ENCODE data around the gene NFE2L2. TPM values are rescaled to one million over a fixed set of nuclear protein-coding genes. Genes with fewer than 3 reads are reported as not detected.
"Not testable (repeated sequence)": the region's sequence is repeated elsewhere in the genome, so short reads cannot be mapped to it uniquely, and the experiment has no call there.

Gene NFE2L2
- polyA plus RNA-seq, 1 of the 3 experiments (the other 2 are of a cell fraction): 40.9 TPM

- no peaks in the 10 kb centered on the region for H3K9me3 ChIP-seq
- H4K20me1 ChIP-seq (ENCODE audit: insufficient read depth): no peaks in the 10 kb centered on the region
- CTCF ChIA-PET: interaction anchor here (1.2 kb wide), 1 partner anchor 15 kb away, joined by 3 read pairs; no protein-coding TSS in a partner anchor
- H3K36me3 ChIP-seq (replicated peaks in 1 of 2; ENCODE audit: control insufficient read depth in 1 of 2, insufficient read depth in 2 of 2, low read length in 1 of 2): no peaks in the 10 kb centered on the region
- no peak overlapping the region for H3K4me2 ChIP-seq
- H3K4me3 ChIP-seq (ENCODE audit: low read depth in 2 of 2, low read length in 1 of 2): no peak overlapping the region
- no peaks in the 10 kb centered on the region for H3K4me1 ChIP-seq (ENCODE audit: control insufficient read depth in 1 of 2, insufficient read depth in 2 of 2, low read depth in 1 of 2, low read length in 1 of 2)
- H3K9me2 ChIP-seq: no peaks in the 10 kb centered on the region
- WGBS (ENCODE audit: low lambda C conversion rate): 69% methylated on average over 8 of the region's 8 CpGs
- no peaks in the 10 kb centered on the region for H3K79me2 ChIP-seq (ENCODE audit: insufficient read depth)
- no peak overlapping the region for H2AFZ ChIP-seq (ENCODE audit: low read depth)
- H3F3A ChIP-seq (replicated peaks; ENCODE audit: insufficient read depth): no peaks in the 10 kb centered on the region
- POLR2A ChIA-PET: no interaction called here
- no peak overlapping the region for H3K27ac ChIP-seq (ENCODE audit: low read depth in 2 of 2, low read length in 1 of 2)
- no peak for DNase-seq
- TF ChIP-seq NRF1 (IDR thresholded peaks at IDR 0.05; ENCODE audit: low read depth, low read length) (no peak), FOSL2 (IDR thresholded peaks at IDR 0.05; ENCODE audit: borderline replicate concordance, low read depth) (no peak), MAX (IDR thresholded peaks at IDR 0.05; ENCODE audit: low read depth) (no peak), MXI1 (IDR thresholded peaks at IDR 0.05; ENCODE audit: low read depth, low read length) (no peak), ZBTB33 (IDR thresholded peaks at IDR 0.05; ENCODE audit: borderline replicate concordance, low read depth) (no peak), FOXJ3 (CRISPR knock-in tag; IDR thresholded peaks at IDR 0.05) (no peak), TEAD4 (IDR thresholded peaks at IDR 0.05; ENCODE audit: borderline replicate concordance, insufficient read depth) (no peak), SMC3 (IDR thresholded peaks at IDR 0.05; ENCODE audit: low read depth, low read length) (no peak)
- H3K9ac ChIP-seq: no peak overlapping the region
- H3K27me3 ChIP-seq (ENCODE audit: insufficient read depth): no peaks in the 10 kb centered on the region
Observed at GRCh38 chr2:177187631-177188312, 76.8 kb downstream of the NFE2L2 start.

GRCh38 chr2:177186038-177186437 lies 78.5 kb downstream of the NFE2L2 start:
- H3K27me3 ChIP-seq (ENCODE audit: insufficient read depth); DNase-seq; H3F3A ChIP-seq (replicated peaks; ENCODE audit: insufficient read depth); H3K4me2 ChIP-seq; H2AFZ ChIP-seq (ENCODE audit: low read depth); H3K9ac ChIP-seq; H3K4me3 ChIP-seq (ENCODE audit: low read depth in 2 of 2, low read length in 1 of 2); POLR2A ChIA-PET; H3K4me1 ChIP-seq (ENCODE audit: control insufficient read depth in 1 of 2, insufficient read depth in 2 of 2, low read depth in 1 of 2, low read length in 1 of 2); H4K20me1 ChIP-seq (ENCODE audit: insufficient read depth); H3K27ac ChIP-seq (ENCODE audit: low read depth in 2 of 2, low read length in 1 of 2); H3K36me3 ChIP-seq (replicated peaks in 1 of 2; ENCODE audit: control insufficient read depth in 1 of 2, insufficient read depth in 2 of 2, low read length in 1 of 2); H3K9me2 ChIP-seq; H3K79me2 ChIP-seq (ENCODE audit: insufficient read depth); H3K9me3 ChIP-seq: not testable (repeated sequence)
- WGBS (ENCODE audit: low lambda C conversion rate): 68% methylated on average over 7 of the region's 7 CpGs
- CTCF ChIA-PET: interaction anchor here (0.8 to 1.8 kb wide), 2 partner anchors 8 to 78 kb away, joined by 3 to 5 read pairs; no protein-coding TSS in a partner anchor

GRCh38 chr2:177184606-177185005 lies 79.9 kb downstream of the NFE2L2 start:
- Histone ChIP-seq H3K27me3 (ENCODE audit: insufficient read depth) (no peaks in the 10 kb centered on the region), H2AFZ (ENCODE audit: low read depth) (no peak overlapping the region), H3F3A (replicated peaks; ENCODE audit: insufficient read depth) (no peaks in the 10 kb centered on the region), H3K4me2 (no peak overlapping the region), H3K4me3 (ENCODE audit: low read depth in 2 of 2, low read length in 1 of 2) (no peak overlapping the region), H3K9me3 (no peaks in the 10 kb centered on the region), H3K27ac (ENCODE audit: low read depth in 2 of 2, low read length in 1 of 2) (no peak overlapping the region), H3K36me3 (replicated peaks in 1 of 2; ENCODE audit: control insufficient read depth in 1 of 2, insufficient read depth in 2 of 2, low read length in 1 of 2) (no peaks in the 10 kb centered on the region), H3K9ac (no peak overlapping the region), H3K79me2 (ENCODE audit: insufficient read depth) (no peaks in the 10 kb centered on the region), H4K20me1 (ENCODE audit: insufficient read depth) (no peaks in the 10 kb centered on the region), H3K4me1 (ENCODE audit: control insufficient read depth in 1 of 2, insufficient read depth in 2 of 2, low read depth in 1 of 2, low read length in 1 of 2) (no peaks in the 10 kb centered on the region), H3K9me2 (no peaks in the 10 kb centered on the region)
- ChIA-PET CTCF (interaction anchor here (1.0 to 5.0 kb wide), 4 partner anchors 9 to 420 kb away, joined by 3 to 35 read pairs (median 4); no protein-coding TSS in a partner anchor), POLR2A (no interaction called here)
- DNase-seq: no peak
- 86% methylated on average over 1 of the region's 1 CpG for WGBS (ENCODE audit: low lambda C conversion rate)
- TF ChIP-seq CTCF (IDR thresholded peaks at IDR 0.05): no peak
- TF ChIP-seq FOXJ3 (CRISPR knock-in tag; IDR thresholded peaks at IDR 0.05): no peak
- no peak for TF ChIP-seq SIN3A (IDR thresholded peaks at IDR 0.05; ENCODE audit: borderline replicate concordance, low read depth, low read length)
- TF ChIP-seq RCOR1 (IDR thresholded peaks at IDR 0.05; ENCODE audit: low read length): no peak
- no peak for TF ChIP-seq ZBTB33 (IDR thresholded peaks at IDR 0.05; ENCODE audit: borderline replicate concordance, low read depth)
- no peak for TF ChIP-seq GATA2 (CRISPR knock-in tag; IDR thresholded peaks at IDR 0.05)
- TF ChIP-seq NFIC (IDR thresholded peaks at IDR 0.05; ENCODE audit: borderline replicate concordance): no peak
- no peak for TF ChIP-seq YY1 (IDR thresholded peaks at IDR 0.05; ENCODE audit: low read depth)
- no peak for TF ChIP-seq JUND (IDR thresholded peaks at IDR 0.05)
- TF ChIP-seq FOSL2 (IDR thresholded peaks at IDR 0.05; ENCODE audit: borderline replicate concordance, low read depth): no peak
- no peak for TF ChIP-seq TEAD4 (IDR thresholded peaks at IDR 0.05; ENCODE audit: borderline replicate concordance, insufficient read depth)
- no peak for TF ChIP-seq MXI1 (IDR thresholded peaks at IDR 0.05; ENCODE audit: low read depth, low read length)
